Kidney epithelial cell (primary cell): Measurements from ENCODE around the gene ELF1. TPM values are rescaled to one million over a fixed set of nuclear protein-coding genes. Genes with fewer than 3 reads are reported as not detected.

Experiments
- DNase-seq: peaks from one replicate; pipeline ENCODE4 v3.0.0-alpha.2; 2010; ENCODE audit warnings: low read depth
- H3K27me3 ChIP-seq: 2 replicates; pipeline ENCODE4 v1.6.0; 2011; ENCODE audit warnings: low read length; ENCODE audit not compliant: control insufficient read depth, insufficient read depth
- H3K36me3 ChIP-seq: 2 replicates; pipeline ENCODE4 v1.5.1; 2011; ENCODE audit warnings: low read length; ENCODE audit not compliant: control insufficient read depth, insufficient read depth
- H3K4me3 ChIP-seq: 2 replicates; pipeline ENCODE4 v1.5.1; 2011; ENCODE audit warnings: low read depth, mild to moderate bottlenecking, control low read depth, low read length
- CTCF ChIP-seq: IDR thresholded peaks from 2 replicates; pipeline ENCODE4 v1.5.1; 2011; ENCODE audit warnings: mild to moderate bottlenecking, moderate library complexity, low read length, control low read depth, inconsistent platforms; ENCODE audit not compliant: insufficient read depth, poor library complexity, severe bottlenecking
- total RNA-seq: library from RNA; depleted of rRNA; stranded (reverse); fragments of >200 nt; gene quantifications from 2 replicates; pipeline ENCODE4 v1.2.3, GENCODE V29; 2015

Gene ELF1
- total RNA-seq, 1 donor from 2014 or later: 60.6 TPM

- DNase-seq: no peak
- Histone ChIP-seq H3K27me3 (no peaks in the 10 kb centered on the region), H3K36me3 (no peaks in the 10 kb centered on the region), H3K4me3 (no peak overlapping the region)
- TF ChIP-seq CTCF: no peak
These were observed 15.8 kb upstream of the ELF1 start for GRCh38 chr13:41034881-41035280.

DNA sequence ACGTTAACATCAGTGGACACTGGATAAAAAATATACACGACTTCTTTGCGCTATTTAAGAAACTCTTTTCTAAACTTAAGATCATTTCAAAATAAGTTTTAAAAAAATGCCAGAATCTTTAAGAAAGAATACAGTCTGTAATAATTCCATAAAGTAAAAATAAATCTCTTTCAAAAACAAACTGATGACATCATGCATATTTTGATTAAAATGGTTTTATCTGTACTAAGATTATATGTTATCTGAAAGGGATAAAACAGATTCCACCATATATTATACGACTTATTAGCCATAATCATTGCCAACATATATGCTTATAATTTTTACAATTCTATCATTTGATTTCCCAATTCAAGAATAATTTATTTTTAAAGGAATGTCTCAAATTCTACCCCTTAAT, 15.3 kb upstream of the ELF1 start:
- H3K36me3 ChIP-seq: no peaks in the 10 kb centered on the region
- no peak overlapping the region for H3K4me3 ChIP-seq
- TF ChIP-seq CTCF: no peak
- H3K27me3 ChIP-seq: no peaks in the 10 kb centered on the region
- DNase-seq: no peak

- TF ChIP-seq CTCF: no peak
- Histone ChIP-seq H3K36me3 (no peaks in the 10 kb centered on the region), H3K27me3 (no peaks in the 10 kb centered on the region), H3K4me3 (no peak overlapping the region)
- no peak for DNase-seq
These were observed 13.7 kb upstream of the ELF1 start for GRCh38 chr13:41032691-41033376.

DNA sequence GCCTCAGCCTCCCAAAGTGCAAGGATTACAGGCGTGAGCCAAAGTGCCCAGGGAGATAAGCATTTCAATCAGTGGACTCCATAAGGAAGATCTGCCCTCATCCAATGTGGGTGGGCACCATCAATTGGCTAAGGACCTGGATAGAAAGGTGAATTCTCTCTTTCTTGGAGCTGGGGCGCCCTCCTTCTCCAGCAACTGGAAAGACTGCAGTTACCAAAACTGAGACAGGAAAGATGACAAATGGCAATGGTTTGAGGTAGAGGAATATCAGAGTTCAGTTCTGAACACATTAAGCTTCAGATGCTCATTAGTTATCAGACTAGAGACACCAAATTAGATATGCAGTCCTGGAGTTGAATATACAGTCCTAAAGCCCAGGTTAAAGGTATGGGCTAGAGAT, 10.5 kb upstream of the ELF1 start:
- no peak for TF ChIP-seq CTCF
- H3K27me3 ChIP-seq: no peaks in the 10 kb centered on the region
- no peaks in the 10 kb centered on the region for H3K36me3 ChIP-seq
- DNase-seq: no peak
- no peak overlapping the region for H3K4me3 ChIP-seq

GRCh38 chr13:41028051-41028450, 8.9 kb upstream of the ELF1 start:
- no peak overlapping the region for H3K4me3 ChIP-seq
- no peak for TF ChIP-seq CTCF
- H3K36me3 ChIP-seq: no peaks in the 10 kb centered on the region
- DNase-seq: no peak
- no peaks in the 10 kb centered on the region for H3K27me3 ChIP-seq

DNA sequence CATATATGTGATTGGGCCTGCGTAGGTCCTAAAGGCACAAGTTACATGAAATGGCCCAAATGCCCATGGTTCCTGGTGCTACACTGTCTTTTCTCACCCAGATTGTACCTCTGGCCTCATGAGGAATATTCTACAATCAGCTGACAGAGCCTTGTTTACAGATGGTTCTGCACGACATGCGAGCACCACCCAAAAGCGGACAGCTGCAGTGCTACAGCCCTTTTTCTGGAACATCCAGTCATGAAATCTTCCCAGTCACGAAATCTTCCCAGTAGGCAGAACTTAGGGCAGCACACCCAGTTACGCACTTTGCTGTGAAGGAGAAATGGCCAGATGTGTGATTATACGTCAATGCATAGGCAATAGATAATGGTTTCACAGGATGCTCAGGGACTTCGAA, 7.7 kb upstream of the ELF1 start:
- H3K4me3 ChIP-seq: no peak overlapping the region
- no peak for TF ChIP-seq CTCF
- DNase-seq: no peak
- H3K27me3 ChIP-seq: no peaks in the 10 kb centered on the region
- no peaks in the 10 kb centered on the region for H3K36me3 ChIP-seq
